Activated CD8-positive, alpha-beta memory T cell treated with anti-CD3 and anti-CD28 coated beads, Interleukin-2, amount 50 U/mL, for 1 hour (primary cell): Measurements from ENCODE around the gene MOK.
"Not testable (repeated sequence)": the region's sequence is repeated elsewhere in the genome, so short reads cannot be mapped to it uniquely, and the experiment has no call there.

ENCODE experiments used
- DNase-seq: peaks from one replicate; pipeline ENCODE4 v3.0.0-alpha.2; 2020; ENCODE audit errors: extremely low read depth

MOK gene, protein sequence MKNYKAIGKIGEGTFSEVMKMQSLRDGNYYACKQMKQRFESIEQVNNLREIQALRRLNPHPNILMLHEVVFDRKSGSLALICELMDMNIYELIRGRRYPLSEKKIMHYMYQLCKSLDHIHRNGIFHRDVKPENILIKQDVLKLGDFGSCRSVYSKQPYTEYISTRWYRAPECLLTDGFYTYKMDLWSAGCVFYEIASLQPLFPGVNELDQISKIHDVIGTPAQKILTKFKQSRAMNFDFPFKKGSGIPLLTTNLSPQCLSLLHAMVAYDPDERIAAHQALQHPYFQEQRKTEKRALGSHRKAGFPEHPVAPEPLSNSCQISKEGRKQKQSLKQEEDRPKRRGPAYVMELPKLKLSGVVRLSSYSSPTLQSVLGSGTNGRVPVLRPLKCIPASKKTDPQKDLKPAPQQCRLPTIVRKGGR

DNA sequence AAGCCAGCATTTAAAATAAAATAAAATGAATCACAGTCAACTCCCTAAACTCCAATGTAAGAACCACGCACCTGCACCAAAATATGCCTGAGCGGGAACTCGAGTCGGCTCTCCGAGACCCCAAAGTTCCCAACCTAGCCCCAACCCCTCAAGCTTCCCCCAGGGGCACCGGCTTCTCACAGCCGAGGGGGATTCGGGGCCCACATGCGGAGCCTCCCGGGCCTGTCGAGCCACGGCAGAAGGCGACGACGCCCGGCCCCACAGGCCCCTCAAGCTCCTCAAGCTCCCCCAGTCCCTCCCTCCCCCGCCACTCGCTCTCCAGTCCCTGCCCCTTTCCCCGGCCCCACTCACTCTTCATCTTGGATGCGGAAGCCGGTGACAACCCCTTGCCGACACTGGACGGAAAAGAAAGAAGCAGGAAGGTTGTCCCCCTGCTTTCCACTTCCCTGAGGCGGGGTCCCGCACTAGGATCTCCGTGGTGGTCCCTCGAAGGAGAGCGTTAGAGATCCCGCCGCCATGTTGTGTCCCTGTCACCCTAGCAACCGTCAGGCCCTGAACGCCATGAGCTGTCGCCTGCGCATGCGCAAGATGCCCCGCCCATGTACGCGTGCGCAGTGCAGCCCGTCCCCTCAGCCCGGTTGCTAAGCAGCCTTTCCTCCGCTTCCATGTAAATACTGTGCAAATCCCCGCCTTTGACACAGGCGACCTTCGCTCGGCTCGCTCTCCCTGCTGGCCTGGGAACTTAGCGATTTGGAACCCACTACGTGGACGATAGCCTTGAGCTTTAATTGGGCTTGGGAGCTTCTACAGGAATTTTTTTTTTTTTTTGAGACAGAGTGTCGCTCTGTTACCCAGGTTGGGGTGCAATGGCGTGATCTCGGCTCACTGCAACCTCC, at the start of gene MOK:
MOK (minus strand) TSS at position 554 of the 896 bp plus-strand sequence; CDS start at position 358, 196 bp downstream.
- DNase-seq, result peak; percentile 85

DNA sequence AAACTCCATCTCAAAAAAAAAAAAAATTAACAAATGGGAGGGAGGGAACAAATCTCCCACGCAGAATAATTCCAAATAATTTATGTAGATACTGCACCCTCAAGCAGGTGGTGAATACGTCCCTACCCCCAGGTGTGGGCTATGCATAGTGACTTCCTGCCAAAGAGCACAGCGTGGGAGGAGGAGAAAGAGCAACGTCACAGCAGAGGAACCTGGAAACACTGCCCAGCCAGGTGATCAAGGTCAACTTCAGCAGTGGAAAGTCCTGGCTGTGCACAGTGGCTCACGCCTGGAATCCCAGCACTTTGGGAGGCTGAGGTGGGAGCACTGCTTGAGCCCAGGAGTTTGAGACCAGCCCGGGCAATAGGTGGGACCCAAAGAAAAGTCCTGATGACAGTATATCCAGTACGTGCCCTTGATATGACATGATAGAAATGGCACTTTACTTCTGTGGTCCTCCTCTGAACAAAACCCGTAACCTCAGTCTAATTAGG, 48.2 kb upstream of the MOK start:
- no peak for DNase-seq

DNA sequence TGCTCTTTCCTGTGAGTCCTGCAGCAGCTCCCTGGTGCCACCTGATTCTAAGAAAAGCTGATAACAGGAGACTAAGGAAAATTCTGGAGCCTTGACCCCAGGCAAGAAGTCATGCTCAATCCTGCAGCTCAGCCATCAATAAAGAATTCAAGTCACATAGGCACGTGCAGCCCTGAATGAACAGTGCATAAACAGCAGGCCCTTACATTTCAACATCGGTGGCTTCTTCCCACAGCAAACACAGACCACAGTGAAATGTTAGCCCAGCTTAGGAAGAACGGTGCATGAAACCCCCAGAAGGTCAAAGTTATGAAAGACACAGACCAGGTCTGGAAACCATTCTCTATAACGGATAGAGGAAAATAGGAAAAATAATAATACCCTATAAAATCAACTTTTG, 47.2 kb upstream of the MOK start:
- no peak for DNase-seq

DNA sequence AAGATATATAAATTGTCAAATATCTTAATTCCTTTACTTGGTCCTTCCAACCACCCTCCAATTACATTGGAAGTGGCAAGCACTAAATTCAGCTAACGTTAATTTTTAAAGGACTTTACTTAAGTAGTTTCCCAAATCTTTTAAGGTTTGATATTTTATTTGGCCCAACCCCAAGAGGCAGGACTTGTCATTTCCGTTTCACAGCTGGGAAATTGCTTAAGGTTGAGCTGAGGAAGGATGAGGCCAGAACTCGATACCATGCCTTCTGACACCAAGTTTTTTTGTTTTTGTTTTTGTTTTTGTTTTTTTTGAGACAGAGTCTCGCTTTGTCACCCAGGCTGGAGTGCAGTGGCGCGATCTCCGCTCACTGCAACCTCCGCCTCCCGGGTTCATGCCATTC, 46.6 kb upstream of the MOK start:
- not testable (repeated sequence) for DNase-seq

DNA sequence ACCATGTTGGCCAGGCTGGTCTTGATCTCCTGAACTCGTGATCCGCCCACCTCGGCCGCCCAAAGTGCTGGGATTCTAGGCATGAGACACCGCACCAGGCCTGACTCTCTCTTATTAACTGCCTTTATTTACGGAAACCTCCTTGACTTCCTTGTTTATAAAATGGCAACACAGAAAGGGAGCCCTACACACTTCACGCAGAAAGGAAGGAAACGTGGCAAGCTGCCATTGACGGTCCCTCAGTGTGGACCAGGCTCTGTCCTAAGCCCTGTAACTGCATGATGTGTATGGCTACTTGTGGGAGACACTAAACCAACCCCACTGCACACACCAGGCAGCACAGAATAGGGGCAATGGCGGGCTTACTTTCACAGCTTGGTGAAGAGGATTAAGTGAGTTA, 46.1 kb upstream of the MOK start:
- DNase-seq, result no peak

DNA sequence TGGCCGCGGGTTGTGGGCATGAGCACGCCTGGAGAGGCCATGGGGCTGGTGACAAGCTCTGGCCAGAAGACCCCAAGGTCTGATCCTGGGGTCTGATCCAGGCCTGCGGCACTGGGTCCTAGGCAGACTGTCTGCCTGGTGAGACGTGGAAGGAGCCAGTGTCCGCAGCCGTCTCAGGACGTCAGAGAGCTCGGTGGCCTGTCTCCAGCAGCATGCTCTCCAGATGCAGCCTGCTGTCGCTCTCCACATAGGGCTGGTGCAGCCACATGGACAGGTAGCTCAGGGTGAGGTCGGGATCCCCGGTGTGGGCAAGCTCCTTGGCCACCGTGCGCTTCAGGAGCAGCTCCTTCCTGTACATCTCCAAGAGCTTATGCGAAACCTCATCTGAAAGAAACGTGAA, 43.4 kb upstream of the MOK start:
- no peak for DNase-seq

DNA sequence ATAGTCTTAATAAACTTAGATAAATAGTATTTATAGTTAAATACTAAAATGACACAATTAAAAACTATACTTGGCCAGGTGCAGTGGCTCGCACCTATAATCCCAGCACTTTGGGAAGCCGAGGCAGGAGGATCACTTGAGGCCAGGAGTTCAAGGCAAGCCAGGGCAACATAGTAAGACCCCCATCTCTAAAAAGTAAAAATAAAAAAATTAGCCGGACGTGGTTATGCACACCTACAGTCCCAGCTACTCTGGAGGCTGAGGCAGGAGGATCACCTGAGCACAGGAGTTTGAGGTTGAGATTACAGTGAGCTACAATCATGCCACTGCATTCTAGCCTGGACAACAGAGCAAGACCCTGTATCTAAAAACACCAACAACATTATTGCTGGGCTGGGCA, 41.7 kb upstream of the MOK start:
- DNase-seq, result no peak

DNA sequence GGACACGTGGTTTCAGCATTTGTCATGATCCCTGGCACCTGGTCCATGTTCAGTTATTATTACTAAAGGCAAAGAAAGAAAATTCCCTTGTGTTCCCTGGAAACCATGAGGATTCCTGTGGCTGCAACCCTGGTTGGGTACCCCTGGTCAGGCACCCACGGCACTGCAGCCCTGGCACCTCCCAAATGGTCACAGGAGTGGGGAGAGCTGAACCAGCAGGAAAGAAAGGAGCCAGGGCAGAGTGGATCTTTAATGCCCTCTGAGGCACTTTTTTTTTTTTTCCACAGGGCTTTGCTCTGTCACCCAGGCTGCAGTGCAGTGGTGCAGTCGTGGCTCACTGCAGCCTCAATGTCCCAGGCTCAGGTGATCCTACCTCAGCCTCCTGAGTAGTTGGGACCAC, 40.3 kb upstream of the MOK start:
- DNase-seq, result no peak

DNA sequence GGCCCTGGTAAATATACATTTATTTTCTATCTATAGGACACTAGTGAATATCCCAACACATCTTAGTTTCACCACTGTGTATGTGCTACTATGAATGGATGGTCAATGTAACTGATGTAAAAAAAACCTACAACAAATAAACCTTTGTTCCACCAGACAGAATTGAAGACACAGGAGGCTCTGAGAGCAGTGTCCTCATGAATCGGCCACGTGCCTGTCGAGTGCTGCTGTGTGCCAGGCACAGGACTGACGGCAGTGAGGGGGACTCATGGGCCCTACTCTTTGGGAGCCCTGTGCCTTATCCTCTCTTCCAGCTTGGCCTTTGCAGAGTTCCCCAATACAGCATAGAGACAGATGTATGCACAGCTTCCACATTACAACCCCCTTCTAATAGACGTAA, 39.5 kb upstream of the MOK start:
- no peak for DNase-seq

DNA sequence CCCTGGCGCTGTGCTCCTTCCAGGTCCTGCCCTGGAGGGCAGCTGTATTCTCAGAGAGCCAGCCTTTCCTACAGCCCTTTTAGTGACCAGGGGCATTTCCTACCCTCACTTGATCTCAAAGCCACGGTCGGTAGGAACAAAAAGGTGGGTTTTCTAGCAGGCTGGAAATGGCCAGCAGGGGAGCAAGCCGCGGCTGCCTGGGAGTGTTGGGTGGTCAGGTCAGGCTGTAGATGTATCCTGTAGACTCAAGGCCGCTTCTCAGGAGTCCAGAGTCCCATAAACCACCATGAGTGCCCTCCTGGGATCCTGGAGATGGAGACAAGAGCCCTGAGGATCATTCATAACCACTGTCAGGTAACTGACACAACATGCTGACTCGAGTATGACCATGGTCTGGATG, 39.1 kb upstream of the MOK start:
- DNase-seq, result no peak

DNA sequence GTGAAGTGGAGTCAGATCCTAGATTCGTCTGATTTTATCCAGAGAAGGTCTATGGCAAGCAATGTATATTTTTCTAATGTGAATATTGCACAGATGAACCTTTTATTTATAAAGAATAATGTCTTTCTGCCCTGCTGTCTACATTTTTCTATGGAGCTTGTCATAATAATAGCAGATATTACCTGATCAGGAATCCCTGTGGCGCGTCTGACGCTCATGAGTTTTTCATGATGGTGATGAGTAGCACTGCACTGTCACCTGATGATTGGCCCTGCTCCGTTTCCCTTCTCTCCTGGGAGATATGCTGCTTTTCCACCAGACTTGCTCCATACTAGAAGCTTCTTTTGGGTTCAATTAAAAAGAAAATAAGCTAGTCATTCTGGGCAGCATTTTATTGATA, 37.3 kb upstream of the MOK start:
- DNase-seq, result no peak

DNA sequence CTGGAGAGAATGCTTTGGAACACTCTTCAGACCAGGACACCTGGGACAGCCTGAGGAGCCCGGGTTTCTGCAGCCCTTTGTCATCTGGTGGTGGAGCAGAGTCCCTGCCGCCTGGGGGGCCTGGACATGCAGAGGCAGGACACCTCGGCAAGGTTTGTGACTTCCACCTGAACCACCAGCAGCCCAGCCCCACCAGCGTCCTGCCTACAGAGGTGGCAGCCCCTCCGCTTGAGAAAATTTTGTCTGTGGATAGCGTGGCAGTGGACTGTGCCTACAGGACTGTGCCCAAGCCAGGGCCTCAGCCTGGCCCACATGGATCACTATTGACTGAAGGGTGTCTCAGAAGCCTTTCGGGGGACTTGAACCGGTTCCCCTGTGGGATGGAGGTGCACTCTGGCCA, 36.6 kb upstream of the MOK start:
- no peak for DNase-seq

DNA sequence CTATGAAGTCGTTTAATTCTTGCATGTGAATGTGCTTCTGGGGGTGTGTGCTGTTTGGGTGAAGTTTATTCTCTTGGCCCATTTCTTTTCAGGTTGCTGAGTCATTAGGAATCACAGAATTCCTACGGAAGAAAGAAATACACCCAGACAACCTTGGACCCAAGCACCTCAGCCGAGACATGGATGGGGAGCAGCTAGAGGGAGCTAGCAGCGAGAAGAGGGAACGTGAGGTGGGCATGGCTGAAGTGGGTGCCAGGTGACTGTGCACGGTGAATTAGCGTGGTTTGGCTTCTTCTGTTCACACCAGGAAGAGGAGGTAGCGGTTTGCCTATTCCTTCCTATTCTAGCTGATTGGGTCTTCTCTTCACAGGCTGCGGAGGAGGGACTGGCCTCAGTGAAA, 33.8 kb upstream of the MOK start:
- no peak for DNase-seq

DNA sequence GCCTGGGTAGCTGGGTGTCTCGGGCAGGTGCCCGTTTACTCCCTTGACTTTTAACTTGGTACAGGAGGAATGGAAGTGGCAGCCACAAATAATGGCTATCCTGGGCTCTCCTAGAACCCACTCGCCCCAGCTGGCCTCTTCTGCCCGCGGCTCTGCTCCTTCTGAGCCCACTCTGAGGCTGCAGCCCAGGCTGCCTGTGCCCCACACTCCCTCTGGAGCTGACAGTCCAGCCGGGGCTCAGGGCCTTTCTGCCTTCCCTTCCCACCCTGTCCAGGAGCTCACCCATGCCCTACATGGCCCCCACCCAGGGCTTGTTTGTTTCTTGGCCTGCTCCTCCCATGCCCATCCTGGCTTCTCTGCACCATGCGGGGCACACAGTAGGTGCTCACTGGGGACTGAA, 30.2 kb upstream of the MOK start:
- DNase-seq, result no peak

DNA sequence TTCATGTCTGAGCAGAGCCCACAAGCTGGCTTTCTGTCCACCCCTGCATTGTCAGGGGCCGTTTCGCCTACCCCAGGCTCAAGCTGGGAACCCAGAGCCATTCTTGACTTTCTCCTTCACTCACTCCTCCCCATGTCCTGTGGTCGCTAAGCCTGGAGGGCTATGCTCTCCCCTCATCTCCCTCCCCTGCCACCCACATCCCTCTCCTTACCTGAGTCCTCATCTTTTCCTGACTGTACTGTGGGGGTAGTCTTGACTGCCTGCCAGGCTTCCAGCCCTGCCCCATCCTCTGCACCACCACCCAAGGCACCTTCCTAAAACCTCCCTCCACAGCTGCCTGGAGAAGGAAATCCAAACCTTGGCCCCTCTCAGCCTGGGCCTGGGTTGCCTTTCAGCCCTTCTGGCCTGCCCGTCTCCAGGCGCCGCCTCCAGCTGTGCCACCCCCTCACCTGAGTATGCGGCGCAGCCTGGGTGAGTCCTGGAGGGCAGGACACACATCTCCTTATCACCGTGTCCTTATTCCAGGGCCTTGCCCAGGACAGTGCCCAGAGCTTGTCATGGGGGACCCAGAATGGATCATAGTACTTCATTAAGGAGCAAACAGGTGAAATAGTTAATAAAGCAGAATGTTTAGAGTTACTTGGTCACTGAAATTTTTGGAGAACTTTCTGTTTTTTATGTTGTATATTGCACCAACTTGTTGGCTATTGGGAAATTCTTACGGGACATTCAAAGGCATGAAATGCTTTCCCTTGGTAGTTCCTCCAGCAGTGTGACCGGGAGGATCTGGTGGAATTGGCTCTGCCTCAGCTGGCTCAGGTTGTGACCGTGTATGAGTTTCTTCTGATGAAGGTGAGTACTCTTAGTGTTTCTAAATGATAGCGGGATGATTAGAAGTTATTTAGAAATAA, 29.1 kb upstream of the MOK start:
- DNase-seq, result no peak

DNA sequence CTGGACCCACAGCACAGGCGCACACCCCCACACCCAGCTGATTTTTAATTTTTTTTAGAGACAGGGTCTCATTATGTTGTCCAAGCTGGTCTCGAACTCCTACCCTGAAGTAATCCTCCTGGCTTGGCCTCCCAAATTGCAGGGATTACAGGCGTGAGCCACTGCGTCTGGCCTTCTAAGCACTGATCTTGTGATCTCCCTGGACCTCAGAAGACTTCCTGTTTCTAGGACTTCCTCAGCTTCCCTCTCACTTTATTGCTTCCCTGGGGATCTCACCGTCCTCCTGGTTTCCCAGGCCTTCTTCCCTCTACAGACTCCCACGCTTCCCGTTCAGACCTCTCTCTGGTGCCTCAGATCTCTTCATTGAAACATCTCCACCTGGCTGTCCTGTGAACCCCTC, 28.4 kb upstream of the MOK start:
- DNase-seq, result no peak

DNA sequence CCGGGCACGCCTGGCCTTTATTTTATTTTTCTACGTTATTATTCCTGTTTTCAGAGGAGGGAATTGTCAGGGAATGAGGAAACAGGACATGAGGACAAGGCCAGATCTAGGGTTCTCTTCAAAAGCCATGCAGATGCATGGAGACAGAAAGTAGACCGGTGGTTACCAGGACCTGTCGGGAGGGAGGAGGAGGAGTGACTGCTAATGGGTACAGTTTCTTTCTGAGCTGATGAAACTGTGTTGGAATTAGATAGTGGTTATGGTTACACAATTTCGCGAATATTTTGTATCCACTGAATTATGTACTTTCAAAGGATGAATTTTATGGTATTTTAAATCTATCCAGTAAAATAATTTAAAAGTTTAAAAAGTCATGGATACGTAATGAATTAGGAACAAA, 25.8 kb upstream of the MOK start:
- no peak for DNase-seq

DNA sequence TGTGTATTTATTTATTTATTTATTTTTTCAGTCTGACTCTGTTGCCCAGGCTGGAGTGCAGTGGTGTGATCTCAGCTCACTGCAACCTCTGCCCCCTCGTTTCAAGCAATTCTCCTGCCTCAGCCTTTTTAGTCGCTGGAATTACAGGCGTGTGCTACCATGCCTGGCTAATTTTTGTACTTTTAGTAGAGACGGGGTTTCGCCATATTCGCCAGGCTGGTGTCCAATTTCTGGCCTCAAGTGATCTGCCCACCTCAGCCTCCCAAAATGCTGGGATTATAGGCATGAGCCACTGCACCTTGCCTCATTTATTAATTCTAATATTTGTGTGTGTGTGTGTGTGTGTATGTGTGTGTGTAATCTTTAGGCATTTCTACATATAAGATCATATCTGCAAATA, 24.4 kb upstream of the MOK start:
- DNase-seq, result not testable (repeated sequence)

DNA sequence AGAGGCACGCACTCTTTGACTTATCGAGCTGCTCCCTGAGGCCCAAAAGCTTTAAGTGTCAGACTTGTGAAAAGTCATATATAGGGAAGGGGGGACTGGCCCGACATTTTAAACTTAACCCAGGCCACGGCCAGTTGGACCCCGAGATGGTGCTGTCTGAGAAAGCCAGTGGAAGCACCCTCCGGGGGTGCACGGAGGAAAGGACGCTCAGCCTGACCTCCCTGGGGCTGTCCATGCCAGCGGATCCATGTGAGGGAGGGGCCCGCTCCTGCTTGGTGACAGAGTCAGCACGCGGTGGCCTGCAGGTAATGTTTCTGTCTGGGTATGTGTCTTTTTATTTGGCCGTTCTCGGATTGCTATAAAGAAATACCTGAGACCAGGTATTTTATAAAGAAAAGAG, 21.6 kb upstream of the MOK start:
- DNase-seq, result no peak

DNA sequence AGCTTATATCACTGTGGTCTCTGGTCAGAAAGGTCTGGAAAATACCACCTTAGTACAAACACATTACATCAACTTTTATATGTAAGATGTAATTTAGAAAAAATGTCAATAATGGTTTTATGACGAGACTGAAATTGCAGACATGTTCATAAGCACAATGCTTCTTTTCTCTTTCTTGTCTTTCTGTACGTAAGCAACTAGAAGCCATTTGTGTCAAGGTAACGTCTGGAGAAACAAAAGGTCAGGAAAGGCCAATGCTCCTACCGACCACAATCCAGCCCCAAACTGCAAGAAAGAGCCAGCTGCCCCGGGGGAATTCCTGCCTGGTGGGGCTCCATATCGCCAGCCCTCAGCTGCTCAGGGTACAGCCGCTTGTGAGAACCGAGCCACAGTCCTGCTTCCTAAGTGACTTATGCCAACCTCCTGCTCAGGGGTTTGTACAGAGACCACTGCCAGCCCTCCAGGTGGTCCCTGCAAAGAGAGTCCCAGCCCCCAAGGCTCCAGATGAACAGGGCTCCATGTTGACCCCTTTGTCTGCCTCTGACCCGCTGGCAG, 20.9 kb upstream of the MOK start:
- no peak for DNase-seq

DNA sequence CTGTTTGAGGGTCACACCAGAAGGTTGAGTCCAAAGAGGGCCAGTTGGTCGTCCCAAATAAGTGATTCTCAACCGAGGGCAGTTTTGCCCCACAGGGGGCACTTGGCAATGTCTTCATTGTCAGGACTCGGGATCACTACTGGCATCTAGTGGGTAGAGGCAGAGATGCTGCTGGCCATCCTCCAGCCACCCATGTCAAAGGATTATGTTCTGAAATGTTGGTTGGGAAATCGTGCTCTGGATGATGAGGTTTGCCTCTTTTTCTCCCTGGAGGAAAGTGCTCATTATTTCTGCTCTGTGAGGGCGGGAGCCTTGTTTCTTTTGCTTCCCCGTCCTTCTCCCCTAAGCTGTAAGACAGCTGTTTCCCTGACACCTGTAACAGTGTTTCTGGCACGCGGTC, 18.1 kb upstream of the MOK start:
- DNase-seq, result no peak
